C1 segment of cervical spinal cord (tissue), 14 donors: ENCODE measurements around the gene CASQ2.

Source experiments
- DNase-seq, 14 donors: peaks; one replicate each; lab custom pipeline; 2025; lab: John Stamatoyannopoulos, UW

Gene CASQ2

GRCh38 chr1:115768549-115768948 lies at the start of gene CASQ2:
TSS of gene CASQ2 (minus strand) at chr1:115768714. CDS start at chr1:115768541, 173 bp downstream.
- no peak for DNase-seq

- no peak for DNase-seq
Measured at GRCh38 chr1:115815694-115816093, 47.2 kb upstream of the CASQ2 start.

- DNase-seq: no peak
Measured at GRCh38 chr1:115814685-115815398, 46.3 kb upstream of the CASQ2 start.

GRCh38 chr1:115813727-115814126 lies 45.2 kb upstream of the CASQ2 start:
- no peak for DNase-seq

GRCh38 chr1:115811140-115811828 lies 42.8 kb upstream of the CASQ2 start:
- peak in 1 of 14 donors; percentile 63 for DNase-seq

- peak in 1 of 14 donors; percentile 16 for DNase-seq
Measured at GRCh38 chr1:115810609-115811008, 42.1 kb upstream of the CASQ2 start.

GRCh38 chr1:115809847-115810246 lies 41.3 kb upstream of the CASQ2 start:
- DNase-seq: no peak

GRCh38 chr1:115809076-115809475 lies 40.6 kb upstream of the CASQ2 start:
- DNase-seq: no peak

- peak in 5 of 14 donors; percentile 5 to 56 (median 24) for DNase-seq
Measured at GRCh38 chr1:115807723-115808122, 39.2 kb upstream of the CASQ2 start.

GRCh38 chr1:115805597-115805996 lies 37.1 kb upstream of the CASQ2 start:
- no peak for DNase-seq

GRCh38 chr1:115802416-115802815 lies 33.9 kb upstream of the CASQ2 start:
- DNase-seq: no peak

- no peak for DNase-seq
Measured at GRCh38 chr1:115797486-115797885, 29.0 kb upstream of the CASQ2 start.

- no peak for DNase-seq
Measured at GRCh38 chr1:115796897-115797296, 28.4 kb upstream of the CASQ2 start.

GRCh38 chr1:115796036-115796435 lies 27.5 kb upstream of the CASQ2 start:
- no peak for DNase-seq

GRCh38 chr1:115794976-115795639 lies 26.6 kb upstream of the CASQ2 start:
- no peak for DNase-seq

GRCh38 chr1:115793162-115793561 lies 24.6 kb upstream of the CASQ2 start:
- DNase-seq: no peak

- no peak for DNase-seq
Measured at GRCh38 chr1:115791816-115792215, 23.3 kb upstream of the CASQ2 start.

- no peak for DNase-seq
Measured at GRCh38 chr1:115790846-115791245, 22.3 kb upstream of the CASQ2 start.

GRCh38 chr1:115790356-115790755 lies 21.8 kb upstream of the CASQ2 start:
- no peak for DNase-seq

- DNase-seq: no peak
Measured at GRCh38 chr1:115783311-115783710, 14.8 kb upstream of the CASQ2 start.

GRCh38 chr1:115782571-115783281 lies 14.2 kb upstream of the CASQ2 start:
- DNase-seq: no peak

GRCh38 chr1:115781851-115782250 lies 13.3 kb upstream of the CASQ2 start:
- no peak for DNase-seq
